NB4 (cell line): ENCODE measurements around the gene PIK3C2B.

Experiments
- CTCF ChIP-seq: IDR thresholded peaks from one replicate; pipeline ENCODE4 v1.5.1; 2012; ENCODE audit warnings: low read depth, low read length
- MAX ChIP-seq: IDR thresholded peaks from 2 replicates; pipeline ENCODE4 v1.6.1; 2011; ENCODE audit warnings: low read depth, low read length

- no peak for TF ChIP-seq CTCF
- TF ChIP-seq MAX, result no peak
Observed at GRCh38 chr1:204449678-204450280, 44.8 kb downstream of the PIK3C2B start.
